ENCODE measurements around the gene SLC39A10.

Gene SLC39A10

DNA sequence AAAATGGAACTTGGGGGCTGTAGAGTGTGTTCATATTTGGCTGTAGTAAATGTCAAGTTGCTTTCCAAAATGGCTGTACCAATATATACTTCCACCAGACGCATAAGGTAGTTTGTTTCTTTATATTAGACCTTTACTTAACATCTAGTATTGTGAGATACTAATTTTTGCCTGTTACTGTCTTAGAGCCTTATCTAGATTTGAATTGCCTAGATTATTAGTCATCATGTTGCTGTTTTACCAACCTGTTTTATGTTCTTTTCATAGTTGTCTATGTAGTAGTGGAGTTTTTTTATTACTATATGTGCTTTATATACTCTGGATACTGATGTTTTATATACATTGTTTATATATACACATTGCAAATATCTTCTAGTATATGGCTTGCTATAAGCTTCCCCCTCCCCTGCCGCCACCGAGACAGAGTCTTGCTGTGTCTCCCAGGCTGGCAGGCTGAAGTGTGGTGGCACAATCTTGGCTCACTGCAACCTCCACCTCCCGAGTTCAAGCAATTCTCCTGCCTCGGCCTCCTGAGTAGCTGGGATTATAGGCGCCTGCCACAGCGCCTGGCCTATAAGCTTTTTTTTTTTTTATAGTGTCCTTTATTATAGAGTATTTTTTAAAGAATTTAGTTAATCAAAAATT is 18.9 kb downstream of the SLC39A10 start:
- DNase-seq = no peak

DNA sequence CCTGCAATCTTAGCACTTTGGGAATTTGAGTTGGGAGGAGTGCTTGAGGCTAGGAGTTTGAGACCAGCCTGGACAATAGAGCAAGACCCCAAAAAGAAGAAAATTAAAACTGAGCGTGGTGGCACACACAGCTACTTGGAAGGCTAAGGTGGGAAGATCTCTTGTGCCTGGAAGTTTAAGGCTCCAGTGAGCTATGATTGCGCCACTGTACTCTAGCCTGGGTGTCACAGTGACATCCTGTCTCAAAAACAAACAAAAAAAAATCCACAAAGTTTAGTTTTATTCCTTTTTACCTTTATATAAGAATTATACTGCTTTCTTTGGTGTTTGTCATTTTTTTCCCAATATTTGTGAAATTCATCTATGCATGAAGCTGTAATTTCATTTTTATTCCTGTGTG is 20.3 kb downstream of the SLC39A10 start:
- DNase-seq = no peak

DNA sequence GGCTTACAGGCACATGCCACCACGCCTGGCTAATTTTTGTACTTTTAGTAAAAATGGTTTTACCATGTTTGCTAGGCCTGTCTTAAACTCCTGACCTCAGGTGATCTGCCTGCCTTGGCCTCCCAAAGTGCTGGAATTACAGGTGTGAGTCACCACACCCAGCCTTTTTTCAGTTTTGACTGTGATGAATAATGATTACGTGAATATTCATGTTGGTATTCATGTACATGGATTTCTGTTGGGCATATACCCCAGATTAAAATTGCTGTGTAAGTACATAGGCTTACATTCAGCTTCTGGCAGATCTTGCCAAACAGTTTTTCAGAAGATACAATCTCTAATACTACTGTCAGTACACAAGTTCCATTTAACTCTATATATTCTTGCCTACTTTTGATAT is 20.9 kb downstream of the SLC39A10 start:
- DNase-seq = no peak

DNA sequence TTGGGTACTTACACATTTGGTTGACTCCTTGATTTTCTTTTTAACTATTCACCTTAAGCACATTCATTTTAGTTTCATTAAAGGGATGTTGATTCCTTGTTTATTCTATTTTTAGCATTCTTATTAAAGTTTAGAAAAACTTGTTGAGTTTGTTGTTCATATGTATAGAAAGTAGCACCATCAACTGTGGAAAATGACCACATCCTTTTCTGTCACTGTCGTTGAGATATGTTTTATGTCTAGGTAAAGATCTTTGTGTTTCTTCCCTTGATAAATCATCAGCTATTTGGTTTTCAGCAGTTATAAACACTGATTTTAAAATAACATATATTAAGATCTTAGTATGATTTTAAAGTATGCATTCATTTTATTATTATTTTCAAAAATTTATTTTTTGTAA is 25.1 kb downstream of the SLC39A10 start:
- DNase-seq = no peak

DNA sequence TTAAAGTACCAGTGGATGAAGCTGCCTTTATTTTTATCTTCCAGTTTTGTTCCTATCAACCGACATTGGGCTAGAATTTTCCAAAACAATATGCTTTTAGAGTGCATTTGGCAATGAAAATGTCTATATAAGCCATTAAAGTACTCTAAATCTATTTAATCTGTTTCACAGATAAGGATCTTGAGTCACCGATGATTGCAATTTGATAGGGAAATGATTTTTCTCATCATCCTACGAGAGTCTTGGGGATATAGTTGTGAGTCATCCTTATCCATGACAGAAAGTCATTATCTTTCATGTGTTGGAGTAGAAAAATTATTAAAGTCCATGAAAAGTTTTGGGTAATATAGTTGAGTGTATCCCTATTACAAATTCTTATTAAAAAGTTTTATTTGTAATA is 26.1 kb downstream of the SLC39A10 start:
- DNase-seq = no peak

DNA sequence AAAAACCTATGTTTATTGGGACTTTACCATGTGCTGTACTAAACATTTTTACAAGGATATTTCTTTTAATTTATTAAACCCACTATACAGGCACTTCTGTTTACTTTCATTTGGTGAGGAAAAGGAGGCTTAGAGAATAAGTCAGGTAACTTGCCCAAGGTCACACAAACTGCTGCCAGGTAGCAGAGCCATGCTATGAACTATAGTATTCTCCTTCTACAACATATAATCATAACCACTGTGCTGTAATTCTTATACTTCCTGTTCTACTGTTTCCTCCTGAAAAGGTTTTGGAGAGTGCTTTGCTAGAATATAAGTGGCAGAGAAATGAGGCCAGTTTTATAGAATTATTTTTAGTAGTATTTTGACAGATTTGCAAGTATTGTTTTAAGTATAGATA is 29.5 kb downstream of the SLC39A10 start:
- DNase-seq = peak; percentile 15

DNA sequence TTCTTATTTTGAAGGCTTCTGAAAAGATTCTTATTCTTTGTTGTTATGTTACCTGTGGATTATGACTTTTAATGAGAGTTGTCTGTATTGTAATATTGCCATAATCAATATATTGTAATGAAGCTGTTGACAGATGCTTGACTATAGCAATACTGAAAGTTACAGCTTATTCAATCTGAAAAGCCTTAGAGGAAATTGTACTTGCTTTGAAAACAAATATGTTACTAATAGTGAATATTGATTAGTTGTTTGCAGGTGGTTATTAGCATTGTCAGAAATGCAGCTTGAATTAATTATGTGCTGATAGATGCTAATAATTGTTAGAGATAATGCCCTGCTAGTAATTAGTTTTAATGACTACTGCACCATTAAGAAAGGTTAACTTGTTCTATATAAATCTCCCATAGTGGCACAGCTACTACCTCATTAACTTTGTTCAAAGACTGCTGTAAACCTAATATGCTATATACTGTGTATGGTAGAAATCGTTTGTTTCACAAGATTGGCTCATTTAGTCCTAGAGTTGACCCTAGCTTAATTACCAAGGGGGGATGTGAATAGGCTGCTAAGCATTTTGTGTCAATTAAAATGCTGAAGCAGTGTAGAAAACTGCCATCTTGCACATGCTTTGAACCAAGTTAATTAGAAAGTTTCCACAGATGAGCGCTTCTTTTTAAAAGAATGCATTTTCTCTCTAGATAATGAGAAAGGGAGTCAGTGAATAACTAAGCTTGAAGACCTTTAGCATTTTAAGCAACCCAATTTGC is 30.5 kb downstream of the SLC39A10 start:
- DNase-seq = no peak

DNA sequence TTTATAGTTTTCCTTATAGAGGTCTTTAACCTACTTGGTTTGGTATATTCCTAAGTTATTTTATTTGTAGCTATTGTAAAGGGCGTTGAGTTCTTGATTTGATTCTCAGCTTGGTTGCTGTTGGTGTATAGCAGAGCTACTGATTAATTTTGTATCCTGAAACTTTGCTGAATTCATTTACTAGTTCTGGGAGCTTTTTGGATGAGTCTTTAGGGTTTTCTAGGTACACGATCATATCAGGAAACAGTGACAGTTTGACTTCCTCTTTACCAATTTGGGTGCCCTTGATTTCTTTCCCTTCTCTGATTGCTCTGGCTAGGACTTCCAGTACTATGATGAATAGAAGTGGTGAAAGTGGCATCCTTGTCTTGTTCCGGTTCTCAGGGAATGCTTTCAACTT is 35.5 kb downstream of the SLC39A10 start:
- DNase-seq = peak; percentile 36

DNA sequence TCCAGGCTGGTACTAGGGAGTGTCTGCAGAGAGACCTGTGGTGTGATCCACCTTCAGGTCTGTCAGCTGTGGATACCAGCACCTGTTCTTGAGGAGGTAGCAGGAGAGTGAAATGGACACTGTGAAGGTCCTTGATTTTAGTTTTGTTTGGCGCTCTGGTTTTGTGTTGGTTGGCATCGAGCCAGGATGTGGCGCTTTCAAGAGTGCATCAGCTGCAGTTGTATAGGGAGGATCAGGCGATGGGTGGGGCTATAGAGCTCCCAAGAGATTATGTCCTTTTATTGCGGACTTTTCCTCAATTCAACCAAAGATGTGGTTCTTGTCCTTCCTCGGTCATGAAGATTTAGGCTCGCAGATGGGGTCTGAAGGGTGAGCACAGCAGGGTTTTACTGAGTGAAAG is 37.5 kb downstream of the SLC39A10 start:
- no peak for DNase-seq

DNA sequence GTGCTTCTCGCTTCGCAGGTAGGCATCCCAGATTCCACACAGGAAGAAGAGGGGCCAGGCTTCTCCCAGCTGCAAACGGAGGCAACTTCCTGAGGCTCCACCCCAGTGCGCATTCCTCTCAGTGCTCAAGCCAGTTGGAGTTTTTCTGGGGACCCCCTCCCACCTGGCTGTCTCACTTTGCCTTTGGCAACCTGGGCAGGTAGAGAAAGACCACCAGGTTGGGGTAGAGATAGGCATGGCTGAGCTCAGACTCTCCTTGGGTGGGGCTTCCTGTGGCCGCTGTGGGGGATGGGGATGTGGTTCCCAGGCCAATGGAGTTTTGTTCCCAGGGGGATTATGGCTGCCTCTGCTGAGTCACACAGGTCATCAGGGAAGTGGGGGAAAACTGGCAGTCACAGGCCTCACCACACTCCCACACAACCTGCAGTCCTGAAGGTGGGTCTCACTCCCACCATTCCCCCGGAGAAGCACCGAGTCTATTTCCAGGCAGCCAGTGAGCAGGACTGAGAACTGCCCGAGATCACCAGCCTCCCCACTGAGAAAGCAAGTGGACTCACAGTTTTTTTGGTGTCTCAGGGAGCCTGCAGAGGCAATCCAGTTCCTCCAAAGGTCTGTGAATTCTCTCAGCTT is 38.1 kb downstream of the SLC39A10 start:
- no peak for DNase-seq

DNA sequence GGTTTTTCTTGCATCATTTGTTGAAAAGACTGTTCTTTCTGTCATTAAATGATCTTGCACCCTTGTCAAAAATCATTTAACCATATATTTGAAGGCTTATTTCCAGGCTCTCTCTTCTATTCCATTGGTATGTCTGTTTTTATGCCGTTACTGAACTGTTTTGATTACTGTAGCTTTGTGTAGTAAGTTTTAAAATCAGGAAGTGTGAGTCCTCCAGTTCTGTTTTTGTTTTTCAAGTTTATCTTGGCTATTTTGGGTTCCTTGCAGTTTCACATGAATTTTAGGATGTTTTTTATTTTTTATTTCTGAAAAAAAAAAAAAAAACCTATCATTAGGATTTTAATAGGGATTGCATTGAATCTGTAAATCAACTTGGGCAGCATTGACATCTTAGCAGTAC is 39.0 kb downstream of the SLC39A10 start:
- DNase-seq = no peak

DNA sequence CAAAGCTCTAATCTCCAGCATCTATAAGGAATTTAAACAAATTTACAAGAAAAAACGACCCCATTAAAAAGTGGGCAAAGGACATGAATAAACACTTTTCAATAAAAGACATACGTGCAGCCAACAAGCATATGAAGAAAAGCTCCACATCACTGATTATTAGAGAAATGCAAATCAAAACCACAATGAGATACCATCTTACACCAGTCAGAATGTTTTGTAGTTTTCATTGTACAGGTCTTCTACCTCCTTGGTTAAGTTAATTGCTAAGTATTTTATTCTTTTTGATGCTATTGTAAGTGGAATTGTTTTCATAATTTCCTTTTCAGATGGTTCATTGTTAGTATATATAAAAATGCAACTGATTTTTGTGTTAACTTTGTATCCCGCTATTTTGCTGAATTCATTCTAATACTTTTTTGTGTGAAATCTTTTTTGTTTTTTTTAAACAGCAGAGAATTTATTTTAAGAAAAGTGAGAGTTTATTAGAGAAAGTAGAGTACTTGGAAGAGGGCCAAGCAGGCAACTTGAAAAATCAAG is 40.7 kb downstream of the SLC39A10 start:
- DNase-seq = no peak

DNA sequence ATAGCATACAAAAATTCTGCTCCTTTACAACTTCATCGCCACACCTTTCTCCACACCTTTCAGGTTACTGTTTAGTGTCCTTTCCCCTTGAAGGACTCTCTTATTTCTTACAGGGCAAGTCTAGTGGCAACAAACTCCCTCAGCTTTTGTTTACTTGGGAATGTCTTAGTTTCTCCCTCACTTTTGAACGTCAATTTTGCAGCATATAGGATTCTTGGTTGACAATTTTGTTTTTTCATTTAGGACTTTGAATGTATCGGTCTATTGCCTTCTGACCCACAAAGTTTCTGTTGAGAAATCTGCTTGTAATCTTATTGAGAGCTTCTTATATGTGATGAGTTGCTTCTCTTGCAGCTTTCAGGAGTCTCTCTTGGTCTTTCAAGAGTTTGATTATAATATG is 43.5 kb downstream of the SLC39A10 start:
- DNase-seq = no peak

DNA sequence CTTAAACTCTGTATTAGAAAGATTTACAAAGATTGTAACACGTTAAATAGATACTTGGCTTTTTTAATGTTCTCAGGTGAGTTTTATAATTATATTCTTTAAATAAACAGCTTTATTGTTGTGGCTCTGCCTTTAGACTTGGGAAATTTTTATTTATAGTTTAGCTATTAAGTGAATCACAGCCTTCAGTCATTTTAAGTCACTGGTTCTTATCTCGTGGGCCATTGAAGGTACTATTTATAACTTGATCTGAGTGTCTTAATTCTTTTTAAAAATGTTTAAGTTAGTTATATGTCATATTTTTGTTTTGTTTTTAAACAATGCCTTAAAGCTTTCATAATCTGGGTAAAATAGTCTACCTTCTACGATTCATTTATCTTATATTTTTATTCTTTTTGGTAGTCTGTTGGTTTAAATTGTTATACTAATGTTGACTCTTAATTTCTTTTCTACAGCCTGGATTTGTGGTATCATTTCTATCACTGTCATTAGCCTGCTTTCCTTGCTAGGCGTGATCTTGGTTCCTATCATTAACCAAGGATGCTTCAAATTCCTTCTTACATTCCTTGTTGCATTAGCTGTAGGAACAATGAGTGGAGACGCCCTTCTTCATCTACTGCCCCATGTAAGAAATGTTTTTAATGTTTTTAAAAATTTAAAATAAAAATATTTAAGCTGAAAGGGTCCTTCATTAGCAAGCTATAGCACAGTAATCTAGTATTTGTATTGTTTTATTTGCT is 49.3 kb downstream of the SLC39A10 start:
- no peak for DNase-seq

DNA sequence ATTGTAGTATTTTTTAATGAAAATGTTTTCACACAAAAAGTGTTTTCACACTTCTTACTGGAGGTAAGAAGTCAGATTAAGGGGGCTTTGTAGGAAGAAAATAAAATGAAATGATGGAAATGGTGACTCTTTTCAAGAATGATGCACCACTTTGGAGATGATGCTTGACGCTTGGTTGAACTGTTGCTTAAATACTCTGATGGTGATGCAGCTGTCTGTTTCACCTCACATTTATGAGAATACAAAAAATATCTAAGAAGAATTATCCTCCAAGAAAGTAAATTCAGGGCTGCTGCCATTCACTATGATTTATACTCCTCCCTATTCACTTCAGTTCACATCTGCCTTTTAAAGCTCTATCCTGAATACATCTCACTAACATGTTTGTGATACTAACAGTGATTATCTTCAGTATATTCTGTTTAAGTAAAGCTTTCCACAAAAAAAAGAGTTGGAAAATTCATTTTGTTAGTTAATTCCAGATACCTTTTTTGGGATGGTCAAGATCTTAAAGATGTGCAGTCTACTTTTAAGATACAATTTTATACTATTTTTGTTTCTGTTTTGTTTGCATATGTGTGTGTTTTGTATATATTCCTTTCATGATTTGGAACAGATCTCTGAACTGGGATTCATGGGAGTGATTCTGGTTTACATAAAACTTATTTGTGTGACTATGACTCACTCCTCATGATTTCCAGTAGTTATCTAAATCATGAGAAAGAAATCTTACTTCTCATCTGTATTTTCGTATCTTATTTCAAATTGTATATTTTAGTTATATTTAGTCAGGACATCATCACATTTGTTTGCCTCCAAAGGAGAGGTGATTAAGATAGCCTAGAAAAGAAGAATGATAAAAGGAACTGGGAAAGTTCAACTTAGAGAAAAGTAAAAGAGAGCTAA is 53.1 kb downstream of the SLC39A10 start:
- no peak for DNase-seq

DNA sequence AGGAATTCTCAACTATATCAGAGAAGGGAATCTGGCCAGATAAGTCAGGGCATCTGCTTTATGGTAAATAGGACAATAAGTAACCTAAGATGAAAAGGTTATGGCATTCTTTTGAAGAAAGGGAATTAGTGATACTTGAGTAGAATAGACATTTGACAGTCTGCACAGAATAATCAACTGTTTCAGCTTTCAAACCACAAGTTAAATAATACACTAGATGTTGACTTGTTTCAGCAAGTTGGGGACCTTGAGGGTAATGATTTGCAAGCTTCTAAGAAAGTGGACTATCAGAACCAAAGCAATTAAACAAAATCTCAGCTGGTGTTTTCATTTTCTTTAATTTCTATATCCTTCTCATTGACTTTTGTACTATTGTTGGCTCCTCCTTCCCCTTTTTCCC is 54.5 kb downstream of the SLC39A10 start:
- no peak for DNase-seq

DNA sequence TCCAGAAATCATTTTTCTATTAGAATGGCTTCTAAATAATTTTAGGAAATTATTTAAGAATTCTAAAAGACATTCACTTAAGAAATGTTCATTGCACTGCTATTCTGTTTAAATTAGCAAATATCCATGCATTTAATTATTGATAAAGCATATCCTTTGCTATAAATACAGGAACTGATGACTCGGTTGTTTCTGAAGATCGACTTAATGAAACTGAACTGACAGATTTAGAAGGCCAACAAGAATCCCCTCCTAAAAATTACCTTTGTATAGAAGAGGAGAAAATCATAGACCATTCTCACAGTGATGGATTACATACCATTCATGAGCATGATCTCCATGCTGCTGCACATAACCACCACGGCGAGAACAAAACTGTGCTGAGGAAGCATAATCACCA is 59.4 kb downstream of the SLC39A10 start:
- DNase-seq = no peak

DNA sequence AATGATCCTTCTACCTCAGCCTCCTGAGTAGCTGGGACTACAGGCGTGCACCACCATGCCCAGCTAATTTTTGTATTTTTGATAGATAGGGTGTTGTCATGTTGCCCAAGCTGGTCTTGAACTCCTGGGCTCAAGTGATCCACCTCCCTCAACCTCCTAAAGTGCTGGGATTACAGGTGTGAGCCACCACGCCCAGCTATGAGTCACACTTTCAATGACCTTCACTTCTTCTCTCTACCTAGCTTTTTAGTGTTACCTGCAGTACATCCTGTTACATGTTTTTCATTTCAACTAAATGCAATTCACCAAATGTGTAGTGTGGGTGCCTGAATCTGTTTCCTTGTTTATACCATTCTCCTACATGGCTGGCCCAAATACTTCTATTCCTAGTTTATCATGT is 64.0 kb downstream of the SLC39A10 start:
- DNase-seq = no peak

DNA sequence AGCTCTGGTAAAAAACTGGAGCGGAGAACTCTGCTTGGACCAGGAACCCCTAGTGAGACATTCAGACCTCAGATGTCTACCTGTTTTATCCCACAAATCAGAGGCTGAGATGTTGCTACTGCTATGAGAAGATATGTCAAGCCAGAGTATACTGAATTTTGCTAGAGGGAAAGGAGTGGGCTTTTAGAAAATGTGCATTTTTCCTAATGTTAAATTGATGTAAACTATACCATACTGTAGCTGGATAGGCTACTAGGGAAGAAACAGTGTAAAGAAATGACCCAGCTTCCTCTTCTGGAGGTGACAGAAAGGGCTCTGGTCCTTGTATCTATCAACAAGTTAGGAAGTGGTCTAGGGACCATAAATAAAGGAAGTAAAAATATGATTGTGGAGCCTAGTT is 65.0 kb downstream of the SLC39A10 start:
- peak; percentile 15 for DNase-seq

DNA sequence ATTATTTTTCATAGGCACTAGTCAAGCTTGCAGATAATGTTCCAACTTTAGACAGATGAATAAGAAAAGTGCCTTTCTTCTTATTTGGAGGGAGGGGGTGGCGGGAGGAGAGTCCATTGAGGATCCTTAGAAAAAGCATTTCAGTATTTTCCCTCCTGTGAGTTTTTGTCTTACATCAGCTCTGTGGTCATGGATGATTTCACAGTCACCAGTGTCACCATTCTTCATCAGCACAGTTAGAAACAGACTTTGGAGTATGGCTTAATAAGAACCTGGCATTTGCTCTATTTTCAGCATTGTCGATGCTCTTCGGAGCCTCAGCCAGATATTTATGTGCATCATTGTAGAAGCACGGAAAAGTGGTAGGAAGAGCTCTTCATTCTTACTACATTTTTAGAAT is 70.1 kb downstream of the SLC39A10 start:
- no peak for DNase-seq

DNA sequence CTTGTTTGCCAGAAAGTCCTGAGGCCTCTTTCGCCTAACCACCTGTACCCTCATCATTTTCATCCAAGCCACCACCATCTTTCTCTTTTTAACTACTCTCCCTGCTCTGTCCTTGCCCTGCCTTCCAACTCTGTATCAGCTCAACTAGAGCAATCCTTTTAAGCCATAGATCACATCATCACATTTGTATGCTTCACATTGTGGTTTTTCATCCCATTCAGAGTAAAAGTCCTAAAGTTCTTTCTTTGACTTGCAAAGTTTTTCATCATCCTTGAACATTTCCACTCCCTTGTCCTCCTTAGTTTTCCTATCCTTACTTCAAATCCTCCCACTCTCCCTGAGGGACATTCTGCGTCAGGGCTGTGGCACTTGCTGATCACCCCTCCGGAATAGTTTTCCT is 73.9 kb downstream of the SLC39A10 start:
- no peak for DNase-seq

DNA sequence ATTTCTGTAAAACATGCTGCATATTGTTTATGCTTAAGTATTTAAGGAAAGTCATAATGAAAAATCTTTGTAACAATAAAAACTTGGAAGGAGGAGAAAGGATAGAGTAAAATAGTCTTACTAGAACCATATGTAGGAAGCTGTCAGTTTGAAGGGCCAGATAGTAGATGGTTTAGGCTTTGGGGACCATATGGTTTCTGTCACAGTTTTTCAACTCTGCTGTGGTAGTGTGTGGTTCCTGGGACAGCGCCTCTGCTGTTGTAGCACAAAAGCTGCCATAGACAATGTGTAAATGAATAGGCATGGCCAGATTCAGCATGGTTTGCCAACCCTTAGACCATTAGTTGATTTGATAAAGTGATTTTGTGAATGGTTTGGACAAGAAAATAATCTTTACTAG is 75.5 kb downstream of the SLC39A10 start:
- no peak for DNase-seq

Measured in OCI-M1 (cell line).